ENCODE results near the gene GLIS2. TPM values are rescaled to one million over a fixed set of nuclear protein-coding genes. Genes with fewer than 3 reads are reported as not detected.

Gene GLIS2
- total RNA-seq, 1 experiment from 2014 or later: 0.18 TPM

GRCh38 chr16:4372001-4372577 lies 56.2 kb downstream of the GLIS2 start:
- DNase-seq (ENCODE audit: low read depth, low spot score): no peak
- in situ Hi-C loops (cut with HindIII; ENCODE audit: low pct_unique_long_range_greater_than_20kb, low sequenced_read_pairs): no loop called here

- in situ Hi-C loops (cut with HindIII; ENCODE audit: low pct_unique_long_range_greater_than_20kb, low sequenced_read_pairs): no loop called here
- DNase-seq (ENCODE audit: low read depth, low spot score): no peak
These were observed 56.9 kb downstream of the GLIS2 start for GRCh38 chr16:4372578-4373355.

GRCh38 chr16:4373356-4373908 lies 57.6 kb downstream of the GLIS2 start:
- in situ Hi-C loops (cut with HindIII; ENCODE audit: low pct_unique_long_range_greater_than_20kb, low sequenced_read_pairs): no loop called here
- DNase-seq (ENCODE audit: low read depth, low spot score): no peak

GRCh38 chr16:4373909-4374742 lies 58.3 kb downstream of the GLIS2 start:
- no peak for DNase-seq (ENCODE audit: low read depth, low spot score)
- in situ Hi-C loops (cut with HindIII; ENCODE audit: low pct_unique_long_range_greater_than_20kb, low sequenced_read_pairs): no loop called here

GRCh38 chr16:4375717-4376116 lies 59.9 kb downstream of the GLIS2 start:
- in situ Hi-C loops (cut with HindIII; ENCODE audit: low pct_unique_long_range_greater_than_20kb, low sequenced_read_pairs): no loop called here
- no peak for DNase-seq (ENCODE audit: low read depth, low spot score)

GRCh38 chr16:4376126-4376892 lies 60.4 kb downstream of the GLIS2 start:
- no peak for DNase-seq (ENCODE audit: low read depth, low spot score)
- in situ Hi-C loops (cut with HindIII; ENCODE audit: low pct_unique_long_range_greater_than_20kb, low sequenced_read_pairs): no loop called here

GRCh38 chr16:4376893-4377572 lies 61.2 kb downstream of the GLIS2 start:
- in situ Hi-C loops (cut with HindIII; ENCODE audit: low pct_unique_long_range_greater_than_20kb, low sequenced_read_pairs): no loop called here
- no peak for DNase-seq (ENCODE audit: low read depth, low spot score)

GRCh38 chr16:4377573-4378154 lies 61.8 kb downstream of the GLIS2 start:
- no peak for DNase-seq (ENCODE audit: low read depth, low spot score)
- in situ Hi-C loops (cut with HindIII; ENCODE audit: low pct_unique_long_range_greater_than_20kb, low sequenced_read_pairs): no loop called here

- DNase-seq (ENCODE audit: low read depth, low spot score): no peak
- in situ Hi-C loops (cut with HindIII; ENCODE audit: low pct_unique_long_range_greater_than_20kb, low sequenced_read_pairs): no loop called here
These were observed 62.3 kb downstream of the GLIS2 start for GRCh38 chr16:4378161-4378666.

- DNase-seq (ENCODE audit: low read depth, low spot score): no peak
- in situ Hi-C loops (cut with HindIII; ENCODE audit: low pct_unique_long_range_greater_than_20kb, low sequenced_read_pairs): no loop called here
These were observed 63.3 kb downstream of the GLIS2 start for GRCh38 chr16:4378999-4379690.

GRCh38 chr16:4380119-4381063 lies 64.5 kb downstream of the GLIS2 start:
- in situ Hi-C loops (cut with HindIII; ENCODE audit: low pct_unique_long_range_greater_than_20kb, low sequenced_read_pairs): no loop called here
- DNase-seq (ENCODE audit: low read depth, low spot score): no peak

GRCh38 chr16:4381072-4381934 lies 65.4 kb downstream of the GLIS2 start:
- no peak for DNase-seq (ENCODE audit: low read depth, low spot score)

GRCh38 chr16:4381935-4382794 lies 66.3 kb downstream of the GLIS2 start:
- in situ Hi-C loops (cut with HindIII; ENCODE audit: low pct_unique_long_range_greater_than_20kb, low sequenced_read_pairs): no loop called here
- DNase-seq (ENCODE audit: low read depth, low spot score): no peak

More at GRCh38 chr16:4381072-4381934, 65.4 kb downstream of the GLIS2 start:
- in situ Hi-C loops (cut with HindIII; ENCODE audit: low pct_unique_long_range_greater_than_20kb, low sequenced_read_pairs): no loop called here

All from SK-MEL-5 (cell line).